ENCODE measurements around the gene FBRSL1. TPM values are rescaled to one million over a fixed set of nuclear protein-coding genes. Genes with fewer than 3 reads are reported as not detected.

The FBRSL1 gene
- total RNA-seq, 1 donor from 2014 or later = 56.5 TPM

GRCh38 chr12:132538663-132538990, 48.7 kb downstream of the FBRSL1 start:
- intact Hi-C loops (cut with micrococcal nuclease) = no loop called here

- intact Hi-C loops (cut with micrococcal nuclease) = no loop called here
These were observed 49.2 kb downstream of the FBRSL1 start for GRCh38 chr12:132539016-132539773.

- intact Hi-C loops (cut with micrococcal nuclease) = no loop called here
These were observed 50.5 kb downstream of the FBRSL1 start for GRCh38 chr12:132540436-132540835.

- intact Hi-C loops (cut with micrococcal nuclease) = no loop called here
These were observed 51.2 kb downstream of the FBRSL1 start for GRCh38 chr12:132541200-132541599.

GRCh38 chr12:132541996-132542395, 52.0 kb downstream of the FBRSL1 start:
- intact Hi-C loops (cut with micrococcal nuclease) = no loop called here

- intact Hi-C loops (cut with micrococcal nuclease) = no loop called here
These were observed 52.7 kb downstream of the FBRSL1 start for GRCh38 chr12:132542661-132543060.

- intact Hi-C loops (cut with micrococcal nuclease) = no loop called here
These were observed 53.5 kb downstream of the FBRSL1 start for GRCh38 chr12:132543298-132544079.

- intact Hi-C loops (cut with micrococcal nuclease) = no loop called here
These were observed 54.1 kb downstream of the FBRSL1 start for GRCh38 chr12:132544080-132544397.

- intact Hi-C loops (cut with micrococcal nuclease) = no loop called here
These were observed 54.5 kb downstream of the FBRSL1 start for GRCh38 chr12:132544498-132544897.

GRCh38 chr12:132545164-132545953, 55.4 kb downstream of the FBRSL1 start:
- intact Hi-C loops (cut with micrococcal nuclease) = no loop called here

- intact Hi-C loops (cut with micrococcal nuclease) = no loop called here
These were observed 56.0 kb downstream of the FBRSL1 start for GRCh38 chr12:132545955-132546354.

- intact Hi-C loops (cut with micrococcal nuclease) = no loop called here
These were observed 56.7 kb downstream of the FBRSL1 start for GRCh38 chr12:132546647-132547046.

- intact Hi-C loops (cut with micrococcal nuclease) = no loop called here
These were observed 57.3 kb downstream of the FBRSL1 start for GRCh38 chr12:132547205-132547740.

- intact Hi-C loops (cut with micrococcal nuclease) = no loop called here
These were observed 58.6 kb downstream of the FBRSL1 start for GRCh38 chr12:132548430-132549058.

- intact Hi-C loops (cut with micrococcal nuclease) = no loop called here
These were observed 59.1 kb downstream of the FBRSL1 start for GRCh38 chr12:132549059-132549458.

GRCh38 chr12:132550014-132550802, 60.3 kb downstream of the FBRSL1 start:
- intact Hi-C loops (cut with micrococcal nuclease) = no loop called here

- intact Hi-C loops (cut with micrococcal nuclease) = no loop called here
These were observed 61.1 kb downstream of the FBRSL1 start for GRCh38 chr12:132550830-132551640.

- intact Hi-C loops (cut with micrococcal nuclease) = no loop called here
These were observed 61.7 kb downstream of the FBRSL1 start for GRCh38 chr12:132551641-132552031.

- intact Hi-C loops (cut with micrococcal nuclease) = no loop called here
These were observed 65.1 kb downstream of the FBRSL1 start for GRCh38 chr12:132554845-132555630.

Data from T-helper 2 cell treated with Interferon-gamma antibody and Interleukin-4, amounts not matched to agents 100 ng/mL and 5 ng/mL, for 36 hours (primary cell).